Body of pancreas (tissue), 4 donors: ENCODE measurements around the gene STX18. TPM values are rescaled to one million over a fixed set of nuclear protein-coding genes. Genes with fewer than 3 reads are reported as not detected.
"Not testable (repeated sequence)": the region's sequence is repeated elsewhere in the genome, so short reads cannot be mapped to it uniquely, and the experiment has no call there.

Source experiments
- ATAC-seq: fragments of 150-250 bp; one replicate; pipeline ENCODE4 v1.9.1; 2016
- DNase-seq, 4 donors: peaks; one replicate each; pipeline ENCODE4 v3.0.0-alpha.2; 2019
- H3K27ac ChIP-seq, 4 donors: fragments of 200-600 bp; sonication (generic); 1 replicate in 3 of 4; 2 replicates in 1 of 4; pipeline versions ENCODE4 v1.5.1 to v1.6.1; 2016 to 2019; ENCODE audit warnings: mild to moderate bottlenecking in 1 of 4, mixed read lengths in 1 of 4, moderate library complexity in 1 of 4
- H3K27me3 ChIP-seq, 2 donors: fragments of 200-600 bp; sonication (generic); one replicate each; pipeline ENCODE4 v1.6.0; 2016; ENCODE audit warnings: mild to moderate bottlenecking in 1 of 2
- H3K36me3 ChIP-seq, 2 donors: fragments of 200-600 bp; sonication (generic); replicated peaks in 1 of 2; 2 replicates each; pipeline ENCODE4 v1.5.1; 2016; ENCODE audit warnings: low read depth in 2 of 2; ENCODE audit not compliant: insufficient read depth in 1 of 2
- H3K4me1 ChIP-seq: fragments of 200-600 bp; sonication (generic); one replicate; pipeline ENCODE4 v1.6.0; 2016
- H3K4me3 ChIP-seq, 2 donors: fragments of 200-600 bp; sonication (generic); 1 replicate in 1 of 2; 2 replicates in 1 of 2; pipeline ENCODE4 v1.5.1; 2016 to 2019
- H3K9me3 ChIP-seq, 3 donors: fragments of 200-600 bp; sonication (generic); 1 replicate in 2 of 3; 2 replicates in 1 of 3; pipeline ENCODE4 v1.5.1; 2016
- CTCF ChIP-seq, 7 experiments: fragments of 450-650 bp in 4 of 7; fragments of 200-600 bp in 3 of 7; sonication (generic) in 3 of 7; IDR thresholded peaks; one replicate each; pipeline ENCODE4 v1.5.1; 2016 to 2019; ENCODE audit warnings: antibody characterized with exemption in 7 of 7
- POLR2A ChIP-seq, 3 donors: fragments of 450-650 bp; IDR thresholded peaks; one replicate each; pipeline ENCODE4 v1.6.1; 2016; ENCODE audit warnings: antibody characterized with exemption in 3 of 3, mild to moderate bottlenecking in 2 of 3
- WGBS, 2 donors: methylation state at CpG; one replicate each; pipeline ENCODE4 v1.1.5; 2017; 5-methylcytosine and 5-hydroxymethylcytosine counted together
- intact Hi-C: fragments of 100-400 bp; cut with DNase I; formaldehyde crosslinking; loops from one replicate; pipeline ENCODE4 v1.15.1; 2023
- total RNA-seq, 2 donors: library from RNA; depleted of rRNA; stranded (reverse); fragments of >200 nt; gene quantifications; one replicate each; pipeline ENCODE4 v1.1.0, GENCODE V29; 2016

The STX18 gene
- total RNA-seq, 2 donors from 2014 or later: 13.5 to 53.4 TPM

GRCh38 chr4:4575284-4576211 lies 33.7 kb upstream of the STX18 start:
- H3K9me3 ChIP-seq: no peaks in the 10 kb centered on the region
- peak; percentile 82 for ATAC-seq
- intact Hi-C loops: no loop called here
- peak in 1 of 3 donors; percentile 13 for TF ChIP-seq POLR2A (IDR thresholded peaks at IDR 0.05)
- TF ChIP-seq CTCF (IDR thresholded peaks at IDR 0.05): peak; percentile 25 to 70 (median 40)
- whole genome bisulfite sequencing, 2 donors: 11 to 32% methylated on average over 17 to 59 of the region's 71 CpGs
- peak overlapping the region; percentile 51 to 55 for H3K4me3 ChIP-seq
- DNase-seq: peak; percentile 51 to 73 (median 56)
- no peaks in the 10 kb centered on the region for H3K27me3 ChIP-seq
- peaks cover 3% of the 10 kb centered on the region for H3K4me1 ChIP-seq
- no peaks in the 10 kb centered on the region for H3K36me3 ChIP-seq
- peak overlapping the region in 3 of 4 donors; percentile 38 to 66 (median 57) for H3K27ac ChIP-seq

DNA sequence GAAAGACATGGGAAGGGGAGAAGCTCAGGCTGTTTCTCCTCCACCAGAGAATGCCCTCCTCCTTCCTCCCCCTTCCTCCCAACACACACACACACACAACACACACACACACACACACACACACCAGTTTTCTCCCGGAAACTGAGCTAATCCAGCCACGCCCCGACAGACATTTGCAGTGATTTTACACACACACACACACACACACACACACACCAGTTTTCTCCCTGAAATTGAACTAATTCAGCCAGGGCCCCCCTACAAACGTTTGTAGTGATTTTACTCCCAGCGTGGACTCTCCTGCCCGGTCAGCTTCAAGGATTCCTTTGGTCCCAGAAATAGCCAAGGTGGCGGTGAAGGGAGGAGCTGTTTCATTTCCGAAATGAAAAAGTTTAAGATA lies 32.9 kb upstream of the STX18 start:
- no peaks in the 10 kb centered on the region for H3K9me3 ChIP-seq
- peaks cover 3% of the 10 kb centered on the region for H3K4me1 ChIP-seq
- 4% methylated on average over 8 of the region's 8 CpGs for WGBS, 2 donors
- intact Hi-C loops: no loop called here
- DNase-seq: peak; percentile 38 to 78 (median 44)
- ATAC-seq: peak; percentile 69
- H3K27ac ChIP-seq: peak overlapping the region in 3 of 4 donors; percentile 38 to 66 (median 57)
- no peak for TF ChIP-seq POLR2A (IDR thresholded peaks at IDR 0.05)
- TF ChIP-seq CTCF (IDR thresholded peaks at IDR 0.05): no peak
- peak overlapping the region; percentile 51 to 55 for H3K4me3 ChIP-seq
- no peaks in the 10 kb centered on the region for H3K36me3 ChIP-seq
- H3K27me3 ChIP-seq: no peaks in the 10 kb centered on the region

GRCh38 chr4:4574052-4574451 lies 32.2 kb upstream of the STX18 start:
- H3K4me1 ChIP-seq: peaks cover 3% of the 10 kb centered on the region
- H3K27me3 ChIP-seq: no peaks in the 10 kb centered on the region
- H3K36me3 ChIP-seq: no peaks in the 10 kb centered on the region
- no peak for ATAC-seq
- intact Hi-C loops: no loop called here
- DNase-seq: no peak
- H3K27ac ChIP-seq: no peak overlapping the region
- H3K9me3 ChIP-seq: no peaks in the 10 kb centered on the region
- TF ChIP-seq POLR2A (IDR thresholded peaks at IDR 0.05) (no peak), CTCF (IDR thresholded peaks at IDR 0.05) (no peak)
- WGBS, 2 donors: 68 to 73% methylated on average over 5 of the region's 5 CpGs
- H3K4me3 ChIP-seq: no peak overlapping the region

DNA sequence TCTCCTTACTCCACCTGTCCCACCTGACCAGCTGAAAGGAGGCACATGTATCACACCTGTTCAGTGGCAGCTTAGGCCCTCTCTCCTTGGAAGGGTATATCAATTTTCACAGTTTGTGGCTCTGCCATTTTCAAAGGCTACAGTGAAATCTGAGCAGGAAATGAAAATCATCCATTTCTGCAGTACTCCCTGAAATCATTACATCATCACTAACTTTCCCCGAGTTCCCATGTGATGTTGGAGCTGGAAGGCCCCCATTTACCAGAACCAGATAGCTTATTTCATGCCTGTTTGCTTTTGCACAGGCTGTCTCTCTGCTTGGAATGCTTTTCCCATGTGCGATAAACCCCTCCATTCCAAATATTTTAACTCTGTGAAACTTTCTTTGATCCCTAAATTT lies 31.0 kb upstream of the STX18 start:
- no peaks in the 10 kb centered on the region for H3K9me3 ChIP-seq
- H3K27me3 ChIP-seq: no peaks in the 10 kb centered on the region
- no peaks in the 10 kb centered on the region for H3K36me3 ChIP-seq
- H3K4me3 ChIP-seq: no peak overlapping the region
- TF ChIP-seq POLR2A (IDR thresholded peaks at IDR 0.05) (no peak), CTCF (IDR thresholded peaks at IDR 0.05) (no peak)
- intact Hi-C loops: no loop called here
- H3K4me1 ChIP-seq: peaks cover 3% of the 10 kb centered on the region
- WGBS, 2 donors: 75 to 96% methylated on average over 2 of the region's 2 CpGs
- DNase-seq (no peak), ATAC-seq (no peak)
- no peak overlapping the region for H3K27ac ChIP-seq

GRCh38 chr4:4569861-4570260 lies 28.0 kb upstream of the STX18 start:
- DNase-seq, H3K4me1 ChIP-seq, H3K27ac ChIP-seq, H3K9me3 ChIP-seq, H3K4me3 ChIP-seq, H3K27me3 ChIP-seq, ATAC-seq, intact Hi-C loops, H3K36me3 ChIP-seq: not testable (repeated sequence)
- 93 to 96% methylated on average over 4 of the region's 4 CpGs for WGBS, 2 donors
